ENCODE measurements around the gene P2RY14. TPM values are rescaled to one million over a fixed set of nuclear protein-coding genes. Genes with fewer than 3 reads are reported as not detected.
"Not testable (repeated sequence)": the region's sequence is repeated elsewhere in the genome, so short reads cannot be mapped to it uniquely, and the experiment has no call there.

P2RY14 gene
- polyA plus RNA-seq, 1 donor (not counting 4 experiments of a cell fraction or from before 2014, with no cell fraction given): not detected

DNA sequence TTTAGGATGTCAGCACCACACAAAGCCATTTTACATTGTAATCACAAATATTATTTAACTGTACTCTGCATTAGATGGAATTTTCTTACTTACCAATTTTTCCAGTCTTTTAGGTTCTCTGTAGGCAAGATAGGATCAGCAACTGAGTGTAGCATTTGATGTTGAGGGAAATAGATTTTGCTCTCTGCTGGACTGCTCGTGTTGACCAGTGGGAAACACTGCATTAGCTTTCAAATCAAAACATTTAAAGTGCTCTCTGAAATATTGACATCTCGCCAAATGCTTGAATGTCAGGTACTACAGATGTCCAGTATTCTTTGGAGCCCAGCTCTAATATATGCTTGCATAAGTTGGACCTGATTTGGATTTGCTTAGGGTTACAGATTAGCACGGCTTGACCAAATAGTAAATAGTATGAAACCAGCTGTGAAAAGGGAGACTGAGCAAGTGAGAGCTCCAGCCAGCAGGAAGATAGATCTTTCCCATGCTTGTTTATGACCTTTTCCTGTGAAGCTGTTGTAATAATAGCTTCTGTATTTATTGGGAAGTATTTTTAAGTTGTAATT lies 29.5 kb downstream of the P2RY14 start:
- H3K79me2 ChIP-seq (ENCODE audit: control insufficient read depth, insufficient read depth, low read length): no peaks in the 10 kb centered on the region
- dilution Hi-C loops (cut with MboI; ENCODE audit: extremely low pct_ligation_motif_present, low sequenced_read_pairs): no loop called here
- FAIRE-seq (no peak), DNase-seq (ENCODE audit: low read depth, low spot score) (no peak)
- no peak overlapping the region for H3K4me3 ChIP-seq (ENCODE audit: control insufficient read depth in 2 of 3, extremely low read depth in 1 of 3, insufficient read depth in 2 of 3, low read depth in 1 of 3, low read length in 3 of 3)
- H3K4me1 ChIP-seq (ENCODE audit: control insufficient read depth, extremely low read depth, insufficient read depth, low read length): no peaks in the 10 kb centered on the region
- no peaks in the 10 kb centered on the region for H3K9me1 ChIP-seq (ENCODE audit: control insufficient read depth, extremely low read depth, insufficient read depth, low read length)
- no peak overlapping the region for H3K9ac ChIP-seq (ENCODE audit: control insufficient read depth, extremely low read depth, insufficient read depth, low read length)
- no peaks in the 10 kb centered on the region for H3K27me3 ChIP-seq (ENCODE audit: control insufficient read depth, extremely low read depth, insufficient read depth, low read length)
- H3K4me2 ChIP-seq (ENCODE audit: control insufficient read depth, extremely low read depth, insufficient read depth, low read depth, low read length): no peak overlapping the region
- no peaks in the 10 kb centered on the region for H3K9me3 ChIP-seq (ENCODE audit: control insufficient read depth, low read depth, low read length)
- H3K36me3 ChIP-seq (ENCODE audit: control insufficient read depth in 2 of 2, extremely low read depth in 1 of 2, insufficient read depth in 2 of 2, low read length in 2 of 2): no peaks in the 10 kb centered on the region
- no peak overlapping the region for H3K27ac ChIP-seq (ENCODE audit: control insufficient read depth, insufficient read depth, low read length)
- no peak overlapping the region for H2AFZ ChIP-seq (ENCODE audit: control insufficient read depth, low read length)
- no peak for TF ChIP-seq EZH2 (IDR thresholded peaks at IDR 0.05; ENCODE audit: low read length)
- TF ChIP-seq, protein P1, sequence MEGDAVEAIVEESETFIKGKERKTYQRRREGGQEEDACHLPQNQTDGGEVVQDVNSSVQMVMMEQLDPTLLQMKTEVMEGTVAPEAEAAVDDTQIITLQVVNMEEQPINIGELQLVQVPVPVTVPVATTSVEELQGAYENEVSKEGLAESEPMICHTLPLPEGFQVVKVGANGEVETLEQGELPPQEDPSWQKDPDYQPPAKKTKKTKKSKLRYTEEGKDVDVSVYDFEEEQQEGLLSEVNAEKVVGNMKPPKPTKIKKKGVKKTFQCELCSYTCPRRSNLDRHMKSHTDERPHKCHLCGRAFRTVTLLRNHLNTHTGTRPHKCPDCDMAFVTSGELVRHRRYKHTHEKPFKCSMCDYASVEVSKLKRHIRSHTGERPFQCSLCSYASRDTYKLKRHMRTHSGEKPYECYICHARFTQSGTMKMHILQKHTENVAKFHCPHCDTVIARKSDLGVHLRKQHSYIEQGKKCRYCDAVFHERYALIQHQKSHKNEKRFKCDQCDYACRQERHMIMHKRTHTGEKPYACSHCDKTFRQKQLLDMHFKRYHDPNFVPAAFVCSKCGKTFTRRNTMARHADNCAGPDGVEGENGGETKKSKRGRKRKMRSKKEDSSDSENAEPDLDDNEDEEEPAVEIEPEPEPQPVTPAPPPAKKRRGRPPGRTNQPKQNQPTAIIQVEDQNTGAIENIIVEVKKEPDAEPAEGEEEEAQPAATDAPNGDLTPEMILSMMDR (optimal IDR thresholded peaks at IDR 0.05 in 1 of 3, IDR thresholded peaks at IDR 0.05 in 1 of 3, conservative IDR thresholded peaks at IDR 0.05 in 1 of 3; ENCODE audit: extremely low read depth in 1 of 3, insufficient read depth in 2 of 3, low read length in 3 of 3): no peak
- no peaks in the 10 kb centered on the region for H4K20me1 ChIP-seq (ENCODE audit: control insufficient read depth, extremely low read depth, insufficient read depth, low read length)

- H3K9me1 ChIP-seq (ENCODE audit: control insufficient read depth, extremely low read depth, insufficient read depth, low read length); H3K4me2 ChIP-seq (ENCODE audit: control insufficient read depth, extremely low read depth, insufficient read depth, low read depth, low read length); H3K79me2 ChIP-seq (ENCODE audit: control insufficient read depth, insufficient read depth, low read length); H3K27me3 ChIP-seq (ENCODE audit: control insufficient read depth, extremely low read depth, insufficient read depth, low read length); H3K36me3 ChIP-seq (ENCODE audit: control insufficient read depth in 2 of 2, extremely low read depth in 1 of 2, insufficient read depth in 2 of 2, low read length in 2 of 2); H2AFZ ChIP-seq (ENCODE audit: control insufficient read depth, low read length); FAIRE-seq; dilution Hi-C loops (cut with MboI; ENCODE audit: extremely low pct_ligation_motif_present, low sequenced_read_pairs); DNase-seq (ENCODE audit: low read depth, low spot score); H3K9ac ChIP-seq (ENCODE audit: control insufficient read depth, extremely low read depth, insufficient read depth, low read length); H3K27ac ChIP-seq (ENCODE audit: control insufficient read depth, insufficient read depth, low read length); H3K4me1 ChIP-seq (ENCODE audit: control insufficient read depth, extremely low read depth, insufficient read depth, low read length); H3K4me3 ChIP-seq (ENCODE audit: control insufficient read depth in 2 of 3, extremely low read depth in 1 of 3, insufficient read depth in 2 of 3, low read depth in 1 of 3, low read length in 3 of 3); H3K9me3 ChIP-seq (ENCODE audit: control insufficient read depth, low read depth, low read length); H4K20me1 ChIP-seq (ENCODE audit: control insufficient read depth, extremely low read depth, insufficient read depth, low read length): not testable (repeated sequence)
Observed at GRCh38 chr3:151242006-151242405, 36.3 kb downstream of the P2RY14 start.

GRCh38 chr3:151236736-151237135 lies 41.6 kb downstream of the P2RY14 start:
- Histone ChIP-seq H2AFZ (ENCODE audit: control insufficient read depth, low read length) (no peak overlapping the region), H3K4me3 (ENCODE audit: control insufficient read depth in 2 of 3, extremely low read depth in 1 of 3, insufficient read depth in 2 of 3, low read depth in 1 of 3, low read length in 3 of 3) (no peak overlapping the region), H3K9me3 (ENCODE audit: control insufficient read depth, low read depth, low read length) (no peaks in the 10 kb centered on the region), H3K9me1 (ENCODE audit: control insufficient read depth, extremely low read depth, insufficient read depth, low read length) (no peaks in the 10 kb centered on the region), H3K27ac (ENCODE audit: control insufficient read depth, insufficient read depth, low read length) (no peak overlapping the region), H3K9ac (ENCODE audit: control insufficient read depth, extremely low read depth, insufficient read depth, low read length) (no peak overlapping the region), H3K4me2 (ENCODE audit: control insufficient read depth, extremely low read depth, insufficient read depth, low read depth, low read length) (no peak overlapping the region), H3K79me2 (ENCODE audit: control insufficient read depth, insufficient read depth, low read length) (no peaks in the 10 kb centered on the region), H3K36me3 (ENCODE audit: control insufficient read depth in 2 of 2, extremely low read depth in 1 of 2, insufficient read depth in 2 of 2, low read length in 2 of 2) (no peaks in the 10 kb centered on the region), H3K27me3 (ENCODE audit: control insufficient read depth, extremely low read depth, insufficient read depth, low read length) (no peaks in the 10 kb centered on the region), H3K4me1 (ENCODE audit: control insufficient read depth, extremely low read depth, insufficient read depth, low read length) (no peaks in the 10 kb centered on the region), H4K20me1 (ENCODE audit: control insufficient read depth, extremely low read depth, insufficient read depth, low read length) (no peaks in the 10 kb centered on the region)
- DNase-seq (ENCODE audit: low read depth, low spot score) (no peak), FAIRE-seq (no peak)
- dilution Hi-C loops (cut with MboI; ENCODE audit: extremely low pct_ligation_motif_present, low sequenced_read_pairs): no loop called here
- TF ChIP-seq, protein P1 (optimal IDR thresholded peaks at IDR 0.05 in 1 of 3, IDR thresholded peaks at IDR 0.05 in 1 of 3, conservative IDR thresholded peaks at IDR 0.05 in 1 of 3; ENCODE audit: extremely low read depth in 1 of 3, insufficient read depth in 2 of 3, low read length in 3 of 3): no peak
- no peak for TF ChIP-seq EZH2 (IDR thresholded peaks at IDR 0.05; ENCODE audit: low read length)
